ENCODE data around the gene IFNA7. TPM values are rescaled to one million over a fixed set of nuclear protein-coding genes. Genes with fewer than 3 reads are reported as not detected.
"Not testable (repeated sequence)": the region's sequence is repeated elsewhere in the genome, so short reads cannot be mapped to it uniquely, and the experiment has no call there.

The IFNA7 gene
- polyA plus RNA-seq, 3 donors = not detected

DNA sequence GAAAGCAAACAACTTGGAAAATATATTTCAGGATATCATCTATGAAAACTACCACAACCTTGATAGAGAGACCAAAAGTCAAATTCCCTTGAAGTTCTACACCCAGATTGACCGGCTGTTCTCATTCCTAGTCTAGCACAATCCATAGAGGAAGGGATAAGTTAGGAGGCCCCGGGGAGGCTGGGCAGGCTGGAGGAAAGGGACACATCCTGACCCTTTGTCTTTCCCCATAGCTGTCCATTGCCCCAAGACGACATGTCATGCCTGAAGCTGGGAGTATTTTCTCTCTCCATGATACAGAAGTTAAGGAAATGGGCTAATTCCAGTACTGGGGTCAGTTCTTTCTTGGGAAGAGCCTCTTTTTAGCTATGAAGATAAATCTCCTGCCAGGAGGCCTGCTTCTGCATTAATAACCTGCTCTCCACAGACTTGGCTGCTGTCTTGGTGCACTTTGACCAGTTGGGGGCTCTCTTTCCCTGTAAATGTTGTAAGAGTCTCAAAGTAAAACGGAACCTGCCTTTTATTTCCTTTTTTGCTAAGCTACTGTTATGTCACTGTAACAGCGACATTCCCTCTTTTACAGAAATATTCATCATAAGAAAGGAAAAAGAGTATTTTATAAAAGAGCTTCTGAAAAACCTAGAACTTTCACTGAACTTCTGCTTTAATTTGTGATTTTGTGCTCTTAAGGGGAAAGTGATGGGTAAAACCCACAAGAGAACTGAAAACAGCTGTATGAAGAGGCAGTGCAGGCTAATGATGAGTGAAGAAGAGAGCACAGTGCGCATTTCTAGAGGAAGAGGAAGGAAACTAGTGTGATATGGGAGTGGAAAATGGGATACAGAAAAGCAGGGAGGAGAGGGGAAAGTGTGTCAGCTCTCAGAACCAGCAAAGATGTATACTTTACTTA is 6.9 kb downstream of the IFNA7 start:
- not testable (repeated sequence) for H3K27ac ChIP-seq (ENCODE audit: low read depth, low read length)
- 32 to 33% (median 33%) methylated on average over 6 of the region's 6 CpGs for WGBS, 3 donors

DNA sequence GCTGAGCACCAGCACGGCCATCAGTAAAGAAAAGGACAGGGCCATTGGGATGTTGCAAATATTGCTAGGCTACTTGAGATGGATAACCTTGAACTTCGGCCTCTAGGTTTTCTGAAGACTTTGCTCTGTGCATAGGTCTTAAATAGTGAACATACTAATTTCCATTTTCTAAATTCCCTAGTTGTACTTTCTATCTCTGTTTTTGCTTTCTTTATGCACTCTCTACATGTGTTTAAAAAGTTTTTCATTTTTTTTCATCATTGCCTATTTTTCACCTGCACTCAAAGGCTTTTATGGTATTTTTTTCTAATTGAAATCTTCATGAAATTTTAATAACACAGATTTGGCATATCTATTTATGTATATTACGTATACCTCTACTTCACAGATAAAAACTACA is 14.5 kb downstream of the IFNA7 start, which contains the start of gene IFNA4:
Gene IFNA4 (minus strand): TSS at position 101 of the 400 bp plus-strand sequence. CDS start 56 bp downstream, at position 45.
- WGBS, 3 donors = 67 to 92% (median 89%) methylated on average over 2 to 3 of the region's 3 CpGs
- H3K27ac ChIP-seq (ENCODE audit: low read depth, low read length) = not testable (repeated sequence)

GRCh38 chr9:21182810-21183736 is 18.9 kb downstream of the IFNA7 start:
- H3K27ac ChIP-seq (ENCODE audit: low read depth, low read length) = not testable (repeated sequence)
- 33 to 42% (median 36%) methylated on average over 4 of the region's 4 CpGs for WGBS, 3 donors

DNA sequence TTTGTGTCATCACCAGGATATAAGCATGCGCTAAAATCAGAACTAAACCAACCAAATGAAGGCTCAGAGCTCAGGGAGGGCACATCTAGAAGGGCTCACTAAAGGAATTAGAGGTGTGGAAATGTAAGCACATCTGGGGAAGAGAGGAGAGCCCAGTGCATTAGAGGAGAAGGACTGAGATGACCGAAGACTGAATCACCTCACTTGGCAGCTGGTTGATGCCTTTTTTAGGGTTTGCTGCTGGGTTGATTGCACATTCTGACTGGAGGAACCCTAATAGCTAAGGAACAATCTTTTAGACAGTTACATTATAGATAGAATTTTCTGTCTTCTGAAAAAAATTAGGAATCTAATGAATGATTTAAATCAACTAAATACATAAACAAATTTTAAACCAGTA is 27.3 kb downstream of the IFNA7 start:
- no peak overlapping the region for H3K27ac ChIP-seq (ENCODE audit: low read depth, low read length)
- 78 to 92% (median 88%) methylated on average over 2 of the region's 2 CpGs for WGBS, 3 donors

GRCh38 chr9:21172156-21172555 is 29.8 kb downstream of the IFNA7 start:
- H3K27ac ChIP-seq (ENCODE audit: low read depth, low read length) = no peak overlapping the region
- WGBS, 3 donors = 77 to 81% (median 79%) methylated on average over 3 of the region's 3 CpGs

- H3K27ac ChIP-seq (ENCODE audit: low read depth, low read length) = no peak overlapping the region
Measured at GRCh38 chr9:21171351-21171750, 30.7 kb downstream of the IFNA7 start.

GRCh38 chr9:21166560-21166959 is 35.4 kb downstream of the IFNA7 start, which contains the start of gene IFNA21:
IFNA21 (minus strand) TSS chr9:21166660; CDS start chr9:21166612, 48 bp downstream.
- H3K27ac ChIP-seq (ENCODE audit: low read depth, low read length) = not testable (repeated sequence)

More at GRCh38 chr9:21171351-21171750, 30.7 kb downstream of the IFNA7 start:
- 71 to 93% (median 87%) methylated on average over 1 of the region's 1 CpG for WGBS, 3 donors

DNA sequence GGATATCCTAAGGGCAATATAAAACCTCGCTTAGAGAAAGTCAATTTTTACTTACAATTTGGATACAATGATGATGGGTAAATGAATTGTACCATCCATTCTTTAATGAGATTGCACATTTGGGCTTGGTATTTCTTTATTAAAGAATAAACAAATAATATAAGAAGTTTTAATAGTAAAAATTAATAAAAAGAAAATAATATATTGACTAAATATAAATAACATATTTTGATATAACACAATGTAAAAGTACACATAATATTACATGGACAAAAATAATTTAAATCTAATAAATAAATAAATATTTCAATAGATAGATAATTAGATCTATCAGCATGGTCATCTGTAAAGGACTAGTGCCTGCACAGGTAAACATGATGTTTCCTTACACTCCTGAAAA is 36.5 kb downstream of the IFNA7 start:
- no peak overlapping the region for H3K27ac ChIP-seq (ENCODE audit: low read depth, low read length)
- 73 to 95% (median 91%) methylated on average over 1 of the region's 1 CpG for WGBS, 3 donors

More at GRCh38 chr9:21166560-21166959, 35.4 kb downstream of the IFNA7 start, which contains the start of gene IFNA21:
- 51 to 95% (median 89%) methylated on average over 2 of the region's 2 CpGs for WGBS, 3 donors

GRCh38 chr9:21160178-21160577 is 41.8 kb downstream of the IFNA7 start:
- H3K27ac ChIP-seq (ENCODE audit: low read depth, low read length) = no peak overlapping the region
- WGBS, 3 donors = 0 to 8% (median 6%) methylated on average over 1 of the region's 1 CpG

DNA sequence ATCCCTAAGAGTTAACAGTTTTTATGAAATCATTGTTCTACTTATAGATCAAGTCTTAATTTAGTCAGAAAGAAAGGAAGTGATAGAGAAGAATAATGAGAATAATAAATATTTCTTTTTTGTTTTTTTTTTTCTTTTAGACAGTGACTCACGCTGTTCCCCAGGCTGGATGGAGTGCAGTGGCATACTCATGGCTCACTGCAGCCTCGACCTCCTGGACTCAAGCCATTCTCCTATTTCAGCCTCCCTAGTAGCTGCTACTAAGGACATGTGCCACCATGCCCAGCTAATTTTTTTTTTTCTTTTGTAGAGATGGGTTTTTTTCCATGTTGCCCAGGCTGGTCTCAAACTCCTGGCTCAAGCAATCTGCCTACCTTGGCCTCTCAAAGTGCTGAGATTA is 46.5 kb downstream of the IFNA7 start:
- H3K27ac ChIP-seq (ENCODE audit: low read depth, low read length) = no peak overlapping the region
- WGBS, 3 donors = 66 to 81% (median 72%) methylated on average over 2 of the region's 2 CpGs

DNA sequence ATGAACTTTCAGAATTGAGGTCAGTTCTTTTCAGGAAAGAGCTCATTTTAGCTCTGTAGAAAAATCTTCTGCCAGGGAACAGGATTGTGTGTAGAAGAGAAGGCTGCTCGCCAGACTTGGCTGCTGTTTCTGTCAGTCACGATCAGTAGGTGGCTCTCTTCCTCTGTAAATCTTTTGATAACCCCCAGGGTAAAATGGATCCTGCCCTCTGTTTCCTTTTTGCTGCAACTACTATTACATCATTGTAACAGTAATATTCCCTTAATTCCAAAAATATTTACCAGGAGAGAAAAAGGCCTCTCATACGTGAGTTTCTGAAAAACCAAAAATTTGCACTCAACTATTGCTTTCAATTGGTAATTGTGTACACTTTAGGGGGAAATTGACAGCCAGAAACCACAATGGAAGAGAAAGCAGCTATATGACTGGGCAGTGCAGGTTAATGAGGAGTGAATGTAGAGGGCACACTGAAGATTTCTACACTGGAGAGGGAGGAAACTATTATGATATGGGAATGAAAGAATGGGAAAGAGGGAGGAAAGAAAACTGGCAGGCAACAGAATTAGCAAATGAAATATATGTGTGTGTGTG is 47.9 kb downstream of the IFNA7 start:
- 1 to 10% (median 7%) methylated on average over 3 of the region's 3 CpGs for WGBS, 3 donors
- no peak overlapping the region for H3K27ac ChIP-seq (ENCODE audit: low read depth, low read length)

DNA sequence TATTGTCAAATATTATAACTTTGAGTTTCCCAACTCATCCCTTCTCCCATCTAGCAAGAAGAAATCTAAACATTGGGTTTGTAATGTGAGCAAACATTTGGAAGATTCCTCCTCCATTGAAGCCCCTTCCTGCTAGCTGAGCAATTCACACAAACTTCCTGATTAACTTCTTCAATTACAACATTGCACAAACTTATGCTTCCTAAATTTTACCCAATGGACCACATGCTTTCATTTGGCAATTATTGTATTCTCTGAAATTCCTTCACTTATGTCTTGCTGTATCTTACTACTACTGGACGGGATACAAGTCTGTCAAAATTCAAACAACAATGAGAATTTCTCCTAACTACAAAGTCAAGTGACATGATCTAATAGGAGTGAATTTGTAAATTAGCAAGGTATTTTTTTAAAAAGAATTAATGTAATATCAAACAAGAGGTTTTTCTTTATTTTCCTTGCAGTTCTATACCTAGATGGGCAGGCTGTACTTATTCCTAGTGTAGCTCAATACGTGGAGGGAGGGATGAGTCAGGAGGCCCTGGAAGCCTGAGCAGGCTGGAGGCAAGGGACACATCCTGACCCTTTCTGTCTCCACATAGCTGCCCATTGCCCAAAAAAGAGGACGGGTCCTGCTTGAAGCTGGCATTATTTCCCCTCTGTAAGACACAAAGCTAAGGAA is 48.5 kb downstream of the IFNA7 start:
- H3K27ac ChIP-seq (ENCODE audit: low read depth, low read length) = no peak overlapping the region
- WGBS, 3 donors = 16 to 33% (median 24%) methylated on average over 3 of the region's 3 CpGs

Other genes with a start within 250 kb of the IFNA7 start
- 1 to 10 TPM in 2 of 3 donors, under 1 TPM in 1; 0.20 to 2.4 (median 1.1) TPM for gene HACD4, start 170.6 kb downstream of the IFNA7 start, polyA plus RNA-seq
- gene IFNB1, start 124.3 kb downstream of the IFNA7 start, polyA plus RNA-seq = not detected
- not detected for gene IFNW1, start 60.4 kb downstream of the IFNA7 start, polyA plus RNA-seq
- not detected for gene IFNA21, start 35.5 kb downstream of the IFNA7 start, polyA plus RNA-seq
- not detected for gene IFNA4, start 14.6 kb downstream of the IFNA7 start, polyA plus RNA-seq
- not detected for gene IFNA10, start 4.9 kb upstream of the IFNA7 start, polyA plus RNA-seq
- gene IFNA16, start 15.1 kb upstream of the IFNA7 start, polyA plus RNA-seq = not detected
- not detected for gene IFNA17, start 26.0 kb upstream of the IFNA7 start, polyA plus RNA-seq
- not detected for gene IFNA14, start 37.8 kb upstream of the IFNA7 start, polyA plus RNA-seq
- not detected for gene IFNA5, start 103.1 kb upstream of the IFNA7 start, polyA plus RNA-seq
- 1 to 10 TPM; 5.0 to 8.8 (median 7.8) TPM for gene KLHL9, start 133.2 kb upstream of the IFNA7 start, polyA plus RNA-seq
- not detected for gene IFNA6, start 148.7 kb upstream of the IFNA7 start, polyA plus RNA-seq
- gene IFNA13, start 165.9 kb upstream of the IFNA7 start, polyA plus RNA-seq = not detected
- under 1 TPM in 1 of 3 donors, not detected in 2; 0.56 TPM for gene IFNA2, start 183.2 kb upstream of the IFNA7 start, polyA plus RNA-seq
- not detected for gene IFNA8, start 206.9 kb upstream of the IFNA7 start, polyA plus RNA-seq
- gene IFNA1, start 238.2 kb upstream of the IFNA7 start, polyA plus RNA-seq = not detected